Karpas-422 (cell line): ENCODE measurements around the gene NRXN3. TPM values are rescaled to one million over a fixed set of nuclear protein-coding genes. Genes with fewer than 3 reads are reported as not detected.

Source experiments
- DNase-seq: peaks from one replicate; pipeline ENCODE4 v3.0.0-alpha.2; 2015
- H2AFZ ChIP-seq: fragments of 200-600 bp; sonication (generic); 2 replicates; pipeline ENCODE4 v1.6.1; 2014; ENCODE audit warnings: antibody characterized with exemption, low read length, mixed read lengths
- H3K27ac ChIP-seq: fragments of 200-600 bp; sonication (generic); 2 replicates; pipeline ENCODE4 v1.5.1; 2014; ENCODE audit warnings: mild to moderate bottlenecking, low read length, moderate library complexity
- H3K27me3 ChIP-seq: fragments of 200-600 bp; sonication (generic); 2 replicates; pipeline ENCODE4 v1.6.1; 2014; ENCODE audit warnings: low read length, mixed read lengths
- H3K36me3 ChIP-seq: fragments of 200-600 bp; sonication (generic); 2 replicates; pipeline ENCODE4 v1.6.1; 2014; ENCODE audit warnings: low read length, mixed read lengths; ENCODE audit not compliant: insufficient read depth
- H3K4me1 ChIP-seq: fragments of 200-600 bp; sonication (generic); 2 replicates; pipeline ENCODE4 v1.6.1; 2014; ENCODE audit warnings: mild to moderate bottlenecking, low read length, mixed read lengths
- H3K4me2 ChIP-seq: fragments of 200-600 bp; sonication (generic); 2 replicates; pipeline ENCODE4 v1.6.1; 2014; ENCODE audit warnings: low read length, low read depth, mild to moderate bottlenecking; ENCODE audit not compliant: poor library complexity, severe bottlenecking
- H3K4me3 ChIP-seq: fragments of 200-600 bp; sonication (generic); 2 replicates; pipeline ENCODE4 v1.5.1; 2014; ENCODE audit warnings: mild to moderate bottlenecking, antibody characterized with exemption, low read length, mixed read lengths
- H3K79me2 ChIP-seq: fragments of 200-600 bp; sonication (generic); 2 replicates; pipeline ENCODE4 v1.6.1; 2014; ENCODE audit warnings: mild to moderate bottlenecking, low read length, mixed read lengths
- H3K9ac ChIP-seq: fragments of 200-600 bp; sonication (generic); 2 replicates; pipeline ENCODE4 v1.6.0; 2014; ENCODE audit warnings: low read length
- H3K9me2 ChIP-seq: fragments of 200-600 bp; sonication (generic), shearing (Covaris generic); replicated peaks from 2 replicates; pipeline ENCODE4 v1.6.0; 2014; ENCODE audit warnings: mild to moderate bottlenecking, low read length, moderate library complexity; ENCODE audit not compliant: insufficient read depth
- H3K9me3 ChIP-seq: fragments of 300-700, 200-600 bp; sonication (generic); 2 replicates; pipeline ENCODE4 v1.6.1; 2014; ENCODE audit warnings: low read length, mixed read lengths
- H4K20me1 ChIP-seq: fragments of 200-600 bp; sonication (generic); 2 replicates; pipeline ENCODE4 v1.6.1; 2014; ENCODE audit warnings: mild to moderate bottlenecking, antibody characterized with exemption, low read length, low read depth; ENCODE audit not compliant: insufficient read depth
- total RNA-seq: library from RNA; depleted of rRNA; stranded (reverse); fragments of >200 nt; shearing (Covaris generic); gene quantifications from 2 replicates; pipeline ENCODE4 v1.2.3, GENCODE V29; 2014; ENCODE audit warnings: low replicate concordance

NRXN3 gene
- total RNA-seq, 1 experiment from 2014 or later, result not detected

- Histone ChIP-seq H3K9ac (no peak overlapping the region), H3K9me2 (no peaks in the 10 kb centered on the region), H3K4me1 (no peaks in the 10 kb centered on the region), H3K4me2 (no peak overlapping the region), H3K4me3 (no peak overlapping the region), H3K79me2 (no peaks in the 10 kb centered on the region), H3K36me3 (no peaks in the 10 kb centered on the region), H3K9me3 (no peaks in the 10 kb centered on the region), H3K27me3 (peaks cover 7% of the 10 kb centered on the region; the same call in 1 of the 2 replicates), H4K20me1 (no peaks in the 10 kb centered on the region), H3K27ac (no peak overlapping the region), H2AFZ (no peak overlapping the region)
- no peak for DNase-seq
Observed at GRCh38 chr14:79229383-79229909, 1059.3 kb downstream of the NRXN3 start.

GRCh38 chr14:79242666-79243065, 1072.5 kb downstream of the NRXN3 start:
- H3K36me3 ChIP-seq, result no peaks in the 10 kb centered on the region
- DNase-seq, result no peak
- H3K79me2 ChIP-seq, result no peaks in the 10 kb centered on the region
- H3K9ac ChIP-seq, result no peak overlapping the region
- no peak overlapping the region for H2AFZ ChIP-seq
- no peak overlapping the region for H3K4me3 ChIP-seq
- H3K27ac ChIP-seq, result no peak overlapping the region
- H3K4me1 ChIP-seq, result no peaks in the 10 kb centered on the region
- no peaks in the 10 kb centered on the region for H3K9me2 ChIP-seq
- H4K20me1 ChIP-seq, result no peaks in the 10 kb centered on the region
- H3K27me3 ChIP-seq, result no peaks in the 10 kb centered on the region
- H3K9me3 ChIP-seq, result no peaks in the 10 kb centered on the region
- no peak overlapping the region for H3K4me2 ChIP-seq

- Histone ChIP-seq H3K79me2 (no peaks in the 10 kb centered on the region), H3K9me3 (no peaks in the 10 kb centered on the region), H2AFZ (no peak overlapping the region), H3K36me3 (no peaks in the 10 kb centered on the region), H3K4me2 (no peak overlapping the region), H3K9me2 (no peaks in the 10 kb centered on the region), H3K27ac (no peak overlapping the region), H4K20me1 (no peaks in the 10 kb centered on the region), H3K4me1 (no peaks in the 10 kb centered on the region), H3K27me3 (no peaks in the 10 kb centered on the region), H3K9ac (no peak overlapping the region), H3K4me3 (no peak overlapping the region)
- no peak for DNase-seq
Observed at GRCh38 chr14:79246173-79246572, 1076.0 kb downstream of the NRXN3 start.

- H4K20me1 ChIP-seq, result no peaks in the 10 kb centered on the region
- H3K9me3 ChIP-seq, result no peaks in the 10 kb centered on the region
- no peaks in the 10 kb centered on the region for H3K4me1 ChIP-seq
- no peak for DNase-seq
- no peaks in the 10 kb centered on the region for H3K9me2 ChIP-seq
- H2AFZ ChIP-seq, result no peak overlapping the region
- no peak overlapping the region for H3K27ac ChIP-seq
- no peaks in the 10 kb centered on the region for H3K79me2 ChIP-seq
- H3K9ac ChIP-seq, result no peak overlapping the region
- H3K4me3 ChIP-seq, result no peak overlapping the region
- no peaks in the 10 kb centered on the region for H3K27me3 ChIP-seq
- H3K4me2 ChIP-seq, result no peak overlapping the region
- no peaks in the 10 kb centered on the region for H3K36me3 ChIP-seq
Observed at GRCh38 chr14:79248126-79248525, 1078.0 kb downstream of the NRXN3 start.

GRCh38 chr14:79248771-79249170, 1078.6 kb downstream of the NRXN3 start:
- Histone ChIP-seq H3K9me3 (no peaks in the 10 kb centered on the region), H4K20me1 (no peaks in the 10 kb centered on the region), H3K27ac (no peak overlapping the region), H3K9ac (no peak overlapping the region), H3K36me3 (no peaks in the 10 kb centered on the region), H3K4me2 (no peak overlapping the region), H3K79me2 (no peaks in the 10 kb centered on the region), H3K4me3 (no peak overlapping the region), H2AFZ (no peak overlapping the region), H3K9me2 (no peaks in the 10 kb centered on the region), H3K27me3 (no peaks in the 10 kb centered on the region), H3K4me1 (no peaks in the 10 kb centered on the region)
- DNase-seq, result no peak

- H3K4me2 ChIP-seq, result no peak overlapping the region
- no peaks in the 10 kb centered on the region for H3K4me1 ChIP-seq
- no peak overlapping the region for H3K27ac ChIP-seq
Observed at GRCh38 chr14:79251278-79251677, 1081.1 kb downstream of the NRXN3 start.

GRCh38 chr14:79253576-79253975, 1083.4 kb downstream of the NRXN3 start:
- Histone ChIP-seq H3K9me2 (no peaks in the 10 kb centered on the region; the same call in 1 of the 2 replicates), H3K36me3 (no peaks in the 10 kb centered on the region), H3K79me2 (no peaks in the 10 kb centered on the region), H3K4me3 (no peak overlapping the region), H3K9me3 (no peaks in the 10 kb centered on the region), H3K27me3 (no peaks in the 10 kb centered on the region), H4K20me1 (no peaks in the 10 kb centered on the region), H2AFZ (no peak overlapping the region), H3K4me1 (no peaks in the 10 kb centered on the region), H3K27ac (no peak overlapping the region), H3K9ac (no peak overlapping the region), H3K4me2 (no peak overlapping the region)
- DNase-seq, result no peak

More at GRCh38 chr14:79251278-79251677, 1081.1 kb downstream of the NRXN3 start:
- Histone ChIP-seq H2AFZ (no peak overlapping the region), H3K79me2 (no peaks in the 10 kb centered on the region), H3K9ac (no peak overlapping the region), H4K20me1 (no peaks in the 10 kb centered on the region), H3K9me3 (no peaks in the 10 kb centered on the region), H3K36me3 (no peaks in the 10 kb centered on the region), H3K9me2 (no peaks in the 10 kb centered on the region; the same call in 1 of the 2 replicates), H3K4me3 (no peak overlapping the region), H3K27me3 (no peaks in the 10 kb centered on the region)
- DNase-seq, result no peak

GRCh38 chr14:79254069-79254775, 1084.0 kb downstream of the NRXN3 start:
- no peak for DNase-seq
- H3K4me2 ChIP-seq, result no peak overlapping the region
- H2AFZ ChIP-seq, result no peak overlapping the region
- no peaks in the 10 kb centered on the region; the same call in 1 of the 2 replicates for H3K9me2 ChIP-seq
- no peaks in the 10 kb centered on the region for H4K20me1 ChIP-seq
- H3K27ac ChIP-seq, result no peak overlapping the region
- H3K9me3 ChIP-seq, result no peaks in the 10 kb centered on the region
- no peak overlapping the region for H3K9ac ChIP-seq
- no peaks in the 10 kb centered on the region for H3K36me3 ChIP-seq
- H3K79me2 ChIP-seq, result no peaks in the 10 kb centered on the region
- no peaks in the 10 kb centered on the region for H3K4me1 ChIP-seq
- no peak overlapping the region for H3K4me3 ChIP-seq
- H3K27me3 ChIP-seq, result no peaks in the 10 kb centered on the region
